Kidney (tissue), 14 donors: ENCODE results near the gene CD38. TPM values are rescaled to one million over a fixed set of nuclear protein-coding genes. Genes with fewer than 3 reads are reported as not detected.

Experiments used
- DNase-seq, 5 donors: peaks; one replicate each; pipeline ENCODE4 v3.0.0-alpha.2; 2013 to 2020
- FAIRE-seq: peaks from 2 replicates; lab custom pipeline; 2012; peaks lifted over from hg19 to GRCh38; lab: Jason Lieb, UNC
- H3K27ac ChIP-seq, 2 donors: one replicate each; pipeline ENCODE4 v1.7.0; 2013; ENCODE audit warnings: low read depth in 2 of 2, low read length in 2 of 2, inconsistent platforms in 1 of 2
- H3K27me3 ChIP-seq: one replicate; pipeline ENCODE4 v1.7.1; 2013; ENCODE audit warnings: low read length, inconsistent platforms; ENCODE audit not compliant: control insufficient read depth, insufficient read depth
- H3K36me3 ChIP-seq, 3 donors: one replicate each; pipeline versions ENCODE4 v1.7.0 to v1.7.1; 2013; ENCODE audit warnings: low read length in 3 of 3, control low read depth in 1 of 3, inconsistent platforms in 1 of 3; ENCODE audit not compliant: insufficient read depth in 3 of 3, control insufficient read depth in 2 of 3
- H3K4me1 ChIP-seq, 3 donors: one replicate each; pipeline versions ENCODE4 v1.7.0 to v1.7.1; 2013; ENCODE audit warnings: low read length in 3 of 3, inconsistent platforms in 1 of 3, low read depth in 1 of 3; ENCODE audit not compliant: control insufficient read depth in 2 of 3, insufficient read depth in 2 of 3
- H3K4me3 ChIP-seq, 3 donors: one replicate each; pipeline versions ENCODE4 v1.7.0 to v1.8.1; 2013; ENCODE audit warnings: low read length in 3 of 3, control low read depth in 1 of 3, inconsistent platforms in 1 of 3
- H3K9ac ChIP-seq, 3 donors: one replicate each; pipeline versions ENCODE4 v1.7.0 to v1.7.1; 2013; ENCODE audit warnings: low read length in 3 of 3, control low read depth in 1 of 3, inconsistent platforms in 1 of 3
- H3K9me3 ChIP-seq, 3 donors: one replicate each; pipeline versions ENCODE4 v1.7.0 to v1.7.1; 2013; ENCODE audit warnings: low read length in 3 of 3, control low read depth in 1 of 3, inconsistent platforms in 1 of 3; ENCODE audit not compliant: control insufficient read depth in 2 of 3, insufficient read depth in 1 of 3
- CTCF ChIP-seq: IDR thresholded peaks from 3 replicates; pipeline ENCODE4 v1.5.1; 2012; ENCODE audit warnings: mild to moderate bottlenecking, moderate library complexity, borderline replicate concordance; ENCODE audit not compliant: insufficient read depth; ENCODE audit errors: extremely low read depth
- intact Hi-C: fragments of 100-400 bp; cut with DNase I; formaldehyde crosslinking; loops from one replicate; pipeline ENCODE4 v1.11.1; 2022
- polyA plus RNA-seq: library from polyadenylated mRNA; stranded (reverse); fragments of 350-450 nt; fragmentation: Illumina TruSeq; extraction: RNeasy Lipid Tissue Mini Kit (QIAGEN cat#74804); gene quantifications from one replicate; pipeline ENCODE4 v1.2.3, GENCODE V29; 2014; ENCODE audit warnings: low read depth, low replicate concordance; ENCODE audit not compliant: insufficient read depth
- total RNA-seq: library from RNA; stranded (reverse); fragmentation: NEBNext Ultra II Directional; extraction: Animal tissue kit (Norgen Biotek cat#: 25700); gene quantifications from one replicate; pipeline ENCODE4 v1.2.1, GENCODE V29; 2021
- donor health status: control.
- donor health status: control.
- donor health status: control.
- donor health status: control.
- donor health status: control.
- donor health status: DM: yes; HTN: yes; CAD: no.
- donor health status: Normal renal cell carcinoma (clear cell type).

CD38 gene
- total and polyA plus RNA-seq, 2 donors from 2014 or later = 0.15 to 8.9 TPM

GRCh38 chr4:15774020-15774420 is 4.1 kb upstream of the CD38 start:
- FAIRE-seq (no peak), DNase-seq (no peak)
- no peak overlapping the region for H3K9ac ChIP-seq
- intact Hi-C loops = no loop called here
- H3K9me3 ChIP-seq = no peaks in the 10 kb centered on the region
- H3K27ac ChIP-seq = no peak overlapping the region
- no peaks in the 10 kb centered on the region for H3K27me3 ChIP-seq
- no peaks in the 10 kb centered on the region for H3K36me3 ChIP-seq
- no peak for TF ChIP-seq CTCF
- H3K4me1 ChIP-seq = peaks cover 0 to 3% (median 3%) of the 10 kb centered on the region in 3 donors
- H3K4me3 ChIP-seq = no peak overlapping the region

- Histone ChIP-seq H3K36me3 (no peaks in the 10 kb centered on the region), H3K27ac (no peak overlapping the region), H3K9me3 (no peaks in the 10 kb centered on the region), H3K27me3 (no peaks in the 10 kb centered on the region), H3K4me3 (no peak overlapping the region), H3K4me1 (peaks cover 0 to 3% (median 3%) of the 10 kb centered on the region in 3 donors), H3K9ac (no peak overlapping the region)
- intact Hi-C loops = no loop called here
- no peak for TF ChIP-seq CTCF
- DNase-seq = no peak
- no peak for FAIRE-seq
Measured at GRCh38 chr4:15776871-15777648, 1.1 kb upstream of the CD38 start.

GRCh38 chr4:15777697-15778288 is 335 bp upstream of the CD38 start:
- Histone ChIP-seq H3K27ac (peak overlapping the region in 1 of 2 donors; percentile 41), H3K9me3 (no peaks in the 10 kb centered on the region), H3K9ac (peak overlapping the region in 1 of 3 donors; percentile 42), H3K36me3 (no peaks in the 10 kb centered on the region), H3K4me1 (peaks cover 0 to 3% (median 3%) of the 10 kb centered on the region in 3 donors), H3K4me3 (peak overlapping the region in 1 of 3 donors; percentile 66), H3K27me3 (no peaks in the 10 kb centered on the region)
- intact Hi-C loops = no loop called here
- FAIRE-seq = no peak
- no peak for TF ChIP-seq CTCF
- no peak for DNase-seq
